ENCODE results near the gene AUTS2. TPM values are rescaled to one million over a fixed set of nuclear protein-coding genes. Genes with fewer than 3 reads are reported as not detected.

Gene AUTS2
- total RNA-seq, 1 experiment from 2014 or later: 7.4 TPM

- no peak for DNase-seq (ENCODE audit: extremely low read depth, low read depth)
These were observed 151.7 kb downstream of the AUTS2 start for GRCh38 chr7:69749994-69750393.

GRCh38 chr7:69751026-69751425 lies 152.8 kb downstream of the AUTS2 start:
- no peak for DNase-seq (ENCODE audit: extremely low read depth, low read depth)

- no peak for DNase-seq (ENCODE audit: extremely low read depth, low read depth)
These were observed 155.7 kb downstream of the AUTS2 start for GRCh38 chr7:69753981-69754380.

- DNase-seq (ENCODE audit: extremely low read depth, low read depth): no peak
These were observed 156.2 kb downstream of the AUTS2 start for GRCh38 chr7:69754476-69754875.

GRCh38 chr7:69756235-69756634 lies 158.0 kb downstream of the AUTS2 start:
- no peak for DNase-seq (ENCODE audit: extremely low read depth, low read depth)

- DNase-seq (ENCODE audit: extremely low read depth, low read depth): no peak
These were observed 159.3 kb downstream of the AUTS2 start for GRCh38 chr7:69757528-69757927.

- DNase-seq (ENCODE audit: extremely low read depth, low read depth): no peak
These were observed 159.7 kb downstream of the AUTS2 start for GRCh38 chr7:69757981-69758430.

GRCh38 chr7:69759373-69759772 lies 161.1 kb downstream of the AUTS2 start:
- no peak for DNase-seq (ENCODE audit: extremely low read depth, low read depth)

GRCh38 chr7:69761290-69761922 lies 163.1 kb downstream of the AUTS2 start:
- no peak for DNase-seq (ENCODE audit: extremely low read depth, low read depth)

- no peak for DNase-seq (ENCODE audit: extremely low read depth, low read depth)
These were observed 164.6 kb downstream of the AUTS2 start for GRCh38 chr7:69762821-69763352.

- DNase-seq (ENCODE audit: extremely low read depth, low read depth): no peak
These were observed 165.2 kb downstream of the AUTS2 start for GRCh38 chr7:69763513-69763912.

- no peak for DNase-seq (ENCODE audit: extremely low read depth, low read depth)
These were observed 165.9 kb downstream of the AUTS2 start for GRCh38 chr7:69764147-69764546.

- DNase-seq (ENCODE audit: extremely low read depth, low read depth): no peak
These were observed 166.4 kb downstream of the AUTS2 start for GRCh38 chr7:69764681-69765080.

- no peak for DNase-seq (ENCODE audit: extremely low read depth, low read depth)
These were observed 167.6 kb downstream of the AUTS2 start for GRCh38 chr7:69765879-69766278.

- no peak for DNase-seq (ENCODE audit: extremely low read depth, low read depth)
These were observed 170.8 kb downstream of the AUTS2 start for GRCh38 chr7:69768986-69769595.

- no peak for DNase-seq (ENCODE audit: extremely low read depth, low read depth)
These were observed 171.6 kb downstream of the AUTS2 start for GRCh38 chr7:69769826-69770225.

- no peak for DNase-seq (ENCODE audit: extremely low read depth, low read depth)
These were observed 172.3 kb downstream of the AUTS2 start for GRCh38 chr7:69770613-69771012.

- no peak for DNase-seq (ENCODE audit: extremely low read depth, low read depth)
These were observed 174.6 kb downstream of the AUTS2 start for GRCh38 chr7:69772718-69773436.

- no peak for DNase-seq (ENCODE audit: extremely low read depth, low read depth)
These were observed 175.4 kb downstream of the AUTS2 start for GRCh38 chr7:69773535-69774225.

- DNase-seq (ENCODE audit: extremely low read depth, low read depth): peak; percentile 74
These were observed 177.0 kb downstream of the AUTS2 start for GRCh38 chr7:69775231-69775771.

GRCh38 chr7:69776611-69777010 lies 178.3 kb downstream of the AUTS2 start:
- no peak for DNase-seq (ENCODE audit: extremely low read depth, low read depth)

Data from NCI-H460 (cell line).